ENCODE results near the gene MYRF.

GRCh38 chr11:61707574-61707973 is 44.9 kb upstream of the MYRF start:
- TF ChIP-seq CTCF (IDR thresholded peaks at IDR 0.05): no peak
- TF ChIP-seq POLR2A (IDR thresholded peaks at IDR 0.05): no peak
- no peak for TF ChIP-seq EP300 (IDR thresholded peaks at IDR 0.05)
- no peak for TF ChIP-seq POLR2AphosphoS5 (IDR thresholded peaks at IDR 0.05)
